ENCODE results near the gene DCST1. TPM values are rescaled to one million over a fixed set of nuclear protein-coding genes. Genes with fewer than 3 reads are reported as not detected.

Gene DCST1
- total and polyA plus RNA-seq, 2 donors (not counting 1 experiment from before 2014, with no cell fraction given): 0.22 TPM; not detected in 1

DNA sequence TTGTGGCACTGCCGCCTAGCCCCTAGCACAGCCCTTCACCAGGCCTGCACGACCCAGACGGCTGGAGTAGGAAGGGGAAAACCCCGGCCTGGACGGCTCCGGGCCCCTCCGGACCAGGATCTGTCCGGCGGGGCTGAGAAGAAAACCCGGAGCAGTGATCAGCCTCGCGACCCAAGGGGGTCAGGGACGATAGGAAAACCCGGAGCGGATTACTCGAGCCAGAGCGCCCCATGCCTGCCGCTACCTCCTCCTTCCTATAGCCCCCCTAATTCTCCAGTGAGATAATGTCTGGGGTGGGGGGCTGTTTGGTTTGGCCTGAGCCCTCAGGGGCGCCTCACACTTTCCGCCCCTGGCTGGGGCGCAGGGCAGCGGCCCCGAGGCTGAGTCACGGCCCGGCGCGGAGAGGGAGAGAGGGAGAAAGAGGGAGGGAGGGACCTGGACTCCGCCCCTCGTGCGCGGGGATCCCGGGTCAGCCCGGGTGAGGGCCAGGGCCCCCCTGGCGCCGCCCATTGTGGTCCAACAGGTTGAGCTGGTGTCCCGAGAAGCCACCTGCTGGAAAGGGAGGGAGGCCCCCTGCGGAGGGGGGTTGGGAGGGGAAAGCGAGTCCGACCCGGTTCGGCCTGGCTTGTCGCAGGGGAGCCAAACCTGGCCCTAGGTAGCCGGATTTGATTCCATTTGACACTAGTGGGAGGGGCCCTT, 32.7 kb upstream of the DCST1 start:
- Mint-ChIP-seq H3K9me3 (ENCODE audit: insufficient read depth) (no peaks in the 10 kb centered on the region), H3K4me3 (peak overlapping the region; percentile 90), H3K27me3 (no peaks in the 10 kb centered on the region), H3K4me1 (peaks cover 41% of the 10 kb centered on the region), H3K27ac (peak overlapping the region; percentile 96)
- ChIA-PET CTCF (interaction anchor here (0.8 to 18.4 kb wide), 15 partner anchors 13 to 331 kb away, joined by 3 to 295 read pairs (median 6); partner anchors contain the start of genes ADAM15, CKS1B, FLAD1 and PBXIP1), POLR2A (interaction anchor here (0.6 to 7.4 kb wide), 4 partner anchors 14 to 64 kb away, joined by 6 to 74 read pairs (median 8); partner anchors contain the start of genes CKS1B and PMVK)
- H3K36me3 ChIP-seq (replicated peaks in 1 of 2; ENCODE audit: control extremely low read depth in 1 of 2, control insufficient read depth in 1 of 2, extremely low read depth in 1 of 2, insufficient read depth in 2 of 2, low read length in 1 of 2): no peaks in the 10 kb centered on the region
- peaks cover 38% of the 10 kb centered on the region for H3K79me2 ChIP-seq (ENCODE audit: control insufficient read depth, insufficient read depth, low read length)
- H3K9ac ChIP-seq (ENCODE audit: low read length): peak overlapping the region; percentile 91
- DNase-seq: peak; percentile 89
- peaks cover 31 to 40% of the 10 kb centered on the region in 2 donors for H3K4me1 ChIP-seq (ENCODE audit: control insufficient read depth in 2 of 2, insufficient read depth in 2 of 2, low read length in 2 of 2)
- H3K9me3 ChIP-seq (ENCODE audit: control extremely low read depth in 1 of 3, control insufficient read depth in 2 of 3, insufficient read depth in 1 of 3, low read length in 2 of 3): no peaks in the 10 kb centered on the region
- peak overlapping the region; percentile 73 to 80 for H3K27ac ChIP-seq (ENCODE audit: low read length in 2 of 2)
- H4K20me1 ChIP-seq (ENCODE audit: control insufficient read depth, insufficient read depth, low read length, poor library complexity, severe bottlenecking): no peaks in the 10 kb centered on the region
- no peaks in the 10 kb centered on the region for H3K27me3 ChIP-seq (replicated peaks in 1 of 4; ENCODE audit: control extremely low read depth in 1 of 4, control insufficient read depth in 3 of 4, insufficient read depth in 4 of 4, low read length in 3 of 4)
- 0% methylated on average over 37 of the region's 43 CpGs for WGBS (ENCODE audit: insufficient coverage)
- intact Hi-C loops (cut with micrococcal nuclease): loop anchor here (1.0 to 5.0 kb wide), 5 partner anchors 62 to 674 kb away; partner anchors contain the start of genes ADAR, ATP8B2, EFNA4 and UBE2Q1
- H2AFZ ChIP-seq (ENCODE audit: insufficient read depth, low read depth, low read length, poor library complexity, severe bottlenecking): peak overlapping the region; percentile 90
- H3K4me2 ChIP-seq (replicated peaks; ENCODE audit: low read depth, low read length, poor library complexity, severe bottlenecking): peak overlapping the region; percentile 97
- H3K4me3 ChIP-seq (ENCODE audit: control extremely low read depth in 1 of 5, extremely low read depth in 1 of 5, insufficient read depth in 1 of 5, low read depth in 2 of 5, low read length in 4 of 5): peak overlapping the region; percentile 74 to 95 (median 86)
- peak; percentile 32 for ATAC-seq (ENCODE audit: low read depth)
- TF ChIP-seq, protein P1, sequence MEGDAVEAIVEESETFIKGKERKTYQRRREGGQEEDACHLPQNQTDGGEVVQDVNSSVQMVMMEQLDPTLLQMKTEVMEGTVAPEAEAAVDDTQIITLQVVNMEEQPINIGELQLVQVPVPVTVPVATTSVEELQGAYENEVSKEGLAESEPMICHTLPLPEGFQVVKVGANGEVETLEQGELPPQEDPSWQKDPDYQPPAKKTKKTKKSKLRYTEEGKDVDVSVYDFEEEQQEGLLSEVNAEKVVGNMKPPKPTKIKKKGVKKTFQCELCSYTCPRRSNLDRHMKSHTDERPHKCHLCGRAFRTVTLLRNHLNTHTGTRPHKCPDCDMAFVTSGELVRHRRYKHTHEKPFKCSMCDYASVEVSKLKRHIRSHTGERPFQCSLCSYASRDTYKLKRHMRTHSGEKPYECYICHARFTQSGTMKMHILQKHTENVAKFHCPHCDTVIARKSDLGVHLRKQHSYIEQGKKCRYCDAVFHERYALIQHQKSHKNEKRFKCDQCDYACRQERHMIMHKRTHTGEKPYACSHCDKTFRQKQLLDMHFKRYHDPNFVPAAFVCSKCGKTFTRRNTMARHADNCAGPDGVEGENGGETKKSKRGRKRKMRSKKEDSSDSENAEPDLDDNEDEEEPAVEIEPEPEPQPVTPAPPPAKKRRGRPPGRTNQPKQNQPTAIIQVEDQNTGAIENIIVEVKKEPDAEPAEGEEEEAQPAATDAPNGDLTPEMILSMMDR (IDR thresholded peaks at IDR 0.05): no peak
- TF ChIP-seq EZH2 (IDR thresholded peaks at IDR 0.05; ENCODE audit: borderline replicate concordance, insufficient read depth, low read depth, low read length, poor library complexity, severe bottlenecking): no peak

DNA sequence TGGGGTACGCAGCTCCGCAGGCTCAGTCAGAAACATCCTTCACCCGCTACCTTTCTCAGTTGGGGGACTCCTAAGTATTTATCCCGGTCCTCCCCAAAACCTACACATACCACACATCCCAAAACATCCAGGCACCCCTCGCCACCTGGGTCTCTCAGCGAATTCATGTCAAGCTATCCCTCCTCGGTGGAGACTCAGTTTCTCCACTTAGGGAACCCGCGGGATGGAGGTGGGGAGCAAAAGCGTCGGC, 32.3 kb upstream of the DCST1 start:
- Histone ChIP-seq H3K27ac (ENCODE audit: low read length in 2 of 2) (peak overlapping the region; percentile 73 to 80), H3K4me2 (replicated peaks; ENCODE audit: low read depth, low read length, poor library complexity, severe bottlenecking) (peak overlapping the region; percentile 97), H3K9ac (ENCODE audit: low read length) (peak overlapping the region; percentile 91), H3K9me3 (ENCODE audit: control extremely low read depth in 1 of 3, control insufficient read depth in 2 of 3, insufficient read depth in 1 of 3, low read length in 2 of 3) (no peaks in the 10 kb centered on the region), H3K36me3 (replicated peaks in 1 of 2; ENCODE audit: control extremely low read depth in 1 of 2, control insufficient read depth in 1 of 2, extremely low read depth in 1 of 2, insufficient read depth in 2 of 2, low read length in 1 of 2) (no peaks in the 10 kb centered on the region), H3K79me2 (ENCODE audit: control insufficient read depth, insufficient read depth, low read length) (peaks cover 38% of the 10 kb centered on the region), H3K4me1 (ENCODE audit: control insufficient read depth in 2 of 2, insufficient read depth in 2 of 2, low read length in 2 of 2) (peaks cover 36 to 44% of the 10 kb centered on the region in 2 donors), H3K4me3 (ENCODE audit: control extremely low read depth in 1 of 5, extremely low read depth in 1 of 5, insufficient read depth in 1 of 5, low read depth in 2 of 5, low read length in 4 of 5) (peak overlapping the region; percentile 74 to 95 (median 86)), H3K27me3 (replicated peaks in 1 of 4; ENCODE audit: control extremely low read depth in 1 of 4, control insufficient read depth in 3 of 4, insufficient read depth in 4 of 4, low read length in 3 of 4) (no peaks in the 10 kb centered on the region), H2AFZ (ENCODE audit: insufficient read depth, low read depth, low read length, poor library complexity, severe bottlenecking) (peak overlapping the region; percentile 90), H4K20me1 (ENCODE audit: control insufficient read depth, insufficient read depth, low read length, poor library complexity, severe bottlenecking) (peaks cover 4% of the 10 kb centered on the region)
- peak overlapping the region; percentile 90 for H3K4me3 Mint-ChIP-seq
- 0% methylated on average over 11 of the region's 11 CpGs for WGBS (ENCODE audit: insufficient coverage)
- H3K9me3 Mint-ChIP-seq (ENCODE audit: insufficient read depth): no peaks in the 10 kb centered on the region
- intact Hi-C loops (cut with micrococcal nuclease): loop anchor here (1.0 to 5.0 kb wide), 5 partner anchors 61 to 674 kb away; partner anchors contain the start of genes ADAR, ATP8B2, EFNA4 and UBE2Q1
- H3K27ac Mint-ChIP-seq: peak overlapping the region; percentile 96
- ChIA-PET CTCF (interaction anchor here (0.8 to 18.4 kb wide), 8 partner anchors 13 to 84 kb away, joined by 3 to 295 read pairs (median 4); partner anchors contain the start of genes ADAM15, CKS1B and FLAD1), POLR2A (interaction anchor here (0.6 to 7.4 kb wide), 5 partner anchors 14 to 65 kb away, joined by 3 to 74 read pairs (median 8); partner anchors contain the start of genes CKS1B and PMVK)
- DNase-seq: no peak
- no peaks in the 10 kb centered on the region for H3K27me3 Mint-ChIP-seq
- ATAC-seq (ENCODE audit: low read depth): no peak
- TF ChIP-seq, protein P1 (IDR thresholded peaks at IDR 0.05): no peak
- no peak for TF ChIP-seq EZH2 (IDR thresholded peaks at IDR 0.05; ENCODE audit: borderline replicate concordance, insufficient read depth, low read depth, low read length, poor library complexity, severe bottlenecking)
- H3K4me1 Mint-ChIP-seq: peaks cover 46% of the 10 kb centered on the region

All from B cell (primary cell).